Endothelial cell of umbilical vein (primary cell): Measurements from ENCODE around the gene DACH2. TPM values are rescaled to one million over a fixed set of nuclear protein-coding genes. Genes with fewer than 3 reads are reported as not detected.

ENCODE experiments used
- BruUV-seq: library from RNA; stranded (reverse); fragments of 400-500 nt; replicated peaks from 2 replicates; lab custom pipeline; 2021; lab: Mats Ljungman, UMichigan
- CTCF ChIA-PET: fragments of 300-600, 350-600 bp; sonication (Branson Sonifier 250); formaldehyde crosslinking; loops from one replicate; lab custom pipeline; 2021; ENCODE audit warnings: antibody characterized with exemption, inconsistent platforms; lab: Charles Lee
- POLR2A ChIA-PET: fragments of 300-600, 350-600 bp; sonication (Branson Sonifier 250); formaldehyde crosslinking; loops from one replicate; lab custom pipeline; 2021; ENCODE audit warnings: antibody characterized with exemption, inconsistent platforms; lab: Charles Lee
- DNase-seq: peaks from one replicate; pipeline ENCODE4 v3.0.0-alpha.2; 2011; ENCODE audit warnings: low read depth, low spot score
- FAIRE-seq: peaks from 2 replicates; lab custom pipeline; 2011; peaks lifted over from hg19 to GRCh38; lab: Jason Lieb, UNC
- H2AFZ ChIP-seq: 2 replicates; pipeline ENCODE4 v1.6.0; 2012; ENCODE audit warnings: low read depth, low read length, control low read depth, inconsistent platforms
- H3K27ac ChIP-seq: 2 replicates; pipeline ENCODE4 v1.5.1; 2011; ENCODE audit warnings: low read depth, mild to moderate bottlenecking, control low read depth, low read length, moderate library complexity; ENCODE audit not compliant: insufficient read depth
- H3K27me3 ChIP-seq, 2 experiments: 2 replicates each; pipeline versions ENCODE4 v1.6.0 to v1.6.1; 2011; ENCODE audit warnings: low read length in 2 of 2, mixed read lengths in 1 of 2; ENCODE audit not compliant: control insufficient read depth in 2 of 2, insufficient read depth in 2 of 2
- H3K36me3 ChIP-seq, 2 experiments: 2 replicates in 1 of 2; 3 replicates in 1 of 2; pipeline ENCODE4 v1.5.1; 2011; ENCODE audit warnings: low read length in 2 of 2, mild to moderate bottlenecking in 1 of 2, moderate library complexity in 1 of 2; ENCODE audit not compliant: control insufficient read depth in 2 of 2, insufficient read depth in 2 of 2; ENCODE audit errors: extremely low read depth in 1 of 2
- H3K4me1 ChIP-seq: 3 replicates; pipeline ENCODE4 v1.5.1; 2011; ENCODE audit warnings: mild to moderate bottlenecking, low read length; ENCODE audit not compliant: control insufficient read depth, insufficient read depth; ENCODE audit errors: extremely low read depth
- H3K4me2 ChIP-seq: 2 replicates; pipeline ENCODE4 v1.6.1; 2011; ENCODE audit warnings: low read length, control low read depth, mixed read lengths; ENCODE audit not compliant: insufficient read depth
- H3K4me3 ChIP-seq, 3 experiments: fragments of 200-600 bp in 1 of 3; sonication (generic), shearing (Covaris generic) in 1 of 3; replicated peaks in 1 of 3; 2 replicates each; pipeline ENCODE4 v1.5.1; 2011 to 2016; ENCODE audit warnings: control low read depth in 3 of 3, low read length in 3 of 3, mild to moderate bottlenecking in 2 of 3, inconsistent platforms in 1 of 3, low read depth in 1 of 3, moderate library complexity in 1 of 3; ENCODE audit not compliant: insufficient read depth in 1 of 3
- H3K79me2 ChIP-seq: 2 replicates; pipeline ENCODE4 v1.6.0; 2012; ENCODE audit warnings: low read length, inconsistent platforms; ENCODE audit not compliant: control insufficient read depth, insufficient read depth
- H3K9ac ChIP-seq: replicated peaks from 2 replicates; pipeline ENCODE3; 2011; ENCODE audit warnings: low read length, control low read depth; ENCODE audit not compliant: insufficient read depth; ENCODE audit errors: extremely low read depth
- H3K9me1 ChIP-seq: replicated peaks from 3 replicates; pipeline ENCODE4 v1.6.0; 2011; ENCODE audit warnings: mild to moderate bottlenecking, low read length; ENCODE audit not compliant: control insufficient read depth, insufficient read depth; ENCODE audit errors: extremely low read depth
- H3K9me3 ChIP-seq: replicated peaks from 2 replicates; pipeline ENCODE4 v1.5.1; 2012; ENCODE audit warnings: low read length, inconsistent platforms; ENCODE audit not compliant: control insufficient read depth, insufficient read depth
- H4K20me1 ChIP-seq: replicated peaks from 2 replicates; pipeline ENCODE3; 2011; ENCODE audit warnings: mild to moderate bottlenecking, low read length; ENCODE audit not compliant: control insufficient read depth, insufficient read depth; ENCODE audit errors: extremely low read depth
- EZH2 ChIP-seq: IDR thresholded peaks from 2 replicates; pipeline ENCODE4 v1.6.1; 2012; ENCODE audit warnings: borderline replicate concordance, low read depth, mild to moderate bottlenecking, moderate library complexity, low read length, inconsistent platforms; ENCODE audit not compliant: severe bottlenecking
- FOS ChIP-seq: IDR thresholded peaks from 2 replicates; pipeline ENCODE4 v1.6.1; 2011; ENCODE audit warnings: mild to moderate bottlenecking, low read length, moderate library complexity, borderline replicate concordance; ENCODE audit not compliant: insufficient read depth
- GATA2 ChIP-seq: IDR thresholded peaks from 2 replicates; pipeline ENCODE4 v1.7.0; 2011; ENCODE audit warnings: low read depth, mild to moderate bottlenecking, moderate library complexity, mixed read lengths, low read length; ENCODE audit not compliant: insufficient read length, insufficient read depth
- JUN ChIP-seq: IDR thresholded peaks from 2 replicates; pipeline ENCODE4 v1.6.1; 2011; ENCODE audit warnings: borderline replicate concordance, low read depth; ENCODE audit not compliant: insufficient read length, insufficient read depth
- MYC ChIP-seq: IDR thresholded peaks from one replicate; pipeline ENCODE4 v1.6.1; 2011; ENCODE audit warnings: mild to moderate bottlenecking, low read depth, low read length
- POLR2A ChIP-seq: IDR thresholded peaks from 2 replicates; pipeline ENCODE4 v1.6.1; 2012; ENCODE audit warnings: low read depth, mild to moderate bottlenecking, control low read depth, low read length
- POLR2AphosphoS5 ChIP-seq: IDR thresholded peaks from 2 replicates; pipeline ENCODE4 v1.6.1; 2012; ENCODE audit warnings: low read depth, mild to moderate bottlenecking, control low read depth, low read length, moderate library complexity; ENCODE audit not compliant: insufficient read depth
- dilution Hi-C: fragments of 300-500 bp; cut with MboI; formaldehyde crosslinking; loops from one replicate; pipeline ENCODE4 v1.15.0; 2019; ENCODE audit warnings: low sequenced_read_pairs; ENCODE audit not compliant: extremely low pct_ligation_motif_present
- intact Hi-C: fragments of 100-400 bp; cut with micrococcal nuclease; formaldehyde crosslinking; loops from one replicate; pipeline ENCODE4 v1.10.0; 2022
- polyA plus RNA-seq, 4 experiments: library from polyadenylated mRNA; depleted of rRNA in 3 of 4; stranded (reverse) in 3 of 4; unstranded in 1 of 4; fragments of >200 nt; gene quantifications; 2 replicates each; pipeline versions ENCODE4 v1.2.1 to v1.2.3, GENCODE V29; 2011 to 2012; ENCODE audit warnings: missing spikeins in 1 of 4
- total RNA-seq: library from RNA; stranded (reverse); gene quantifications from 2 replicates; pipeline ENCODE4 v1.2.3, GENCODE V29; 2021
- TF ChIP-seq, protein P1 (sequence below): IDR thresholded peaks from 2 replicates; pipeline ENCODE4 v1.6.1; 2011; ENCODE audit not compliant: insufficient read depth, insufficient read length
- TF ChIP-seq, protein P2 (sequence below), 2 donors: IDR thresholded peaks; 1 replicate in 1 of 2; 2 replicates in 1 of 2; pipeline ENCODE4 v1.5.1; 2011; ENCODE audit warnings: low read length in 2 of 2, mild to moderate bottlenecking in 2 of 2, moderate library complexity in 2 of 2, control low read depth in 1 of 2, inconsistent platforms in 1 of 2, low read depth in 1 of 2; ENCODE audit not compliant: insufficient read depth in 1 of 2; ENCODE audit errors: extremely low read depth in 1 of 2

DACH2 gene
- total and polyA plus RNA-seq, 2 donors (not counting 3 experiments of a cell fraction or from before 2014, with no cell fraction given), result not detected

DNA sequence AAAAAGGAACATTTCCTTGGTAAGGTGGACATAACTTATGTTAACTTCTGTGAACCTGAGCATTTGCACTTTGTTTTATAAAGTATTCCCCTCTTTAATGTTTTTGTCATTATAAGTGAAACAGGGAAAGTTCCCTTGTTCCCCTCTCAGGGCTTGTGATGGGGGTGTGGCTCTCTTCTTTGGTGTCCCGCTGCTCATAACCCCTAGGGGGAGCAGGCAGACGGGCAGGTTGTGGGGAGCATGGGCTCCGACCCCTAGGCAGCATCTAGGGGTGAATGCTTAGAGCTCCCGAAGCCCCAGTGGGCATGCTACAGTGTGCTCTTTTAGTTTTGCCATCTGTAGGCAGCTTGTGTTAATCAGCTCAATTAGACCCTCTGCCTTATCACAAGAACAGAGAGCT, 200.4 kb downstream of the DACH2 start:
- TF ChIP-seq JUN (no peak), MYC (no peak), GATA2 (no peak), FOS (no peak), EZH2 (no peak), POLR2A (no peak), POLR2AphosphoS5 (no peak)
- TF ChIP-seq, protein P1, sequence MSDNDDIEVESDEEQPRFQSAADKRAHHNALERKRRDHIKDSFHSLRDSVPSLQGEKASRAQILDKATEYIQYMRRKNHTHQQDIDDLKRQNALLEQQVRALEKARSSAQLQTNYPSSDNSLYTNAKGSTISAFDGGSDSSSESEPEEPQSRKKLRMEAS, result no peak
- TF ChIP-seq, protein P2, sequence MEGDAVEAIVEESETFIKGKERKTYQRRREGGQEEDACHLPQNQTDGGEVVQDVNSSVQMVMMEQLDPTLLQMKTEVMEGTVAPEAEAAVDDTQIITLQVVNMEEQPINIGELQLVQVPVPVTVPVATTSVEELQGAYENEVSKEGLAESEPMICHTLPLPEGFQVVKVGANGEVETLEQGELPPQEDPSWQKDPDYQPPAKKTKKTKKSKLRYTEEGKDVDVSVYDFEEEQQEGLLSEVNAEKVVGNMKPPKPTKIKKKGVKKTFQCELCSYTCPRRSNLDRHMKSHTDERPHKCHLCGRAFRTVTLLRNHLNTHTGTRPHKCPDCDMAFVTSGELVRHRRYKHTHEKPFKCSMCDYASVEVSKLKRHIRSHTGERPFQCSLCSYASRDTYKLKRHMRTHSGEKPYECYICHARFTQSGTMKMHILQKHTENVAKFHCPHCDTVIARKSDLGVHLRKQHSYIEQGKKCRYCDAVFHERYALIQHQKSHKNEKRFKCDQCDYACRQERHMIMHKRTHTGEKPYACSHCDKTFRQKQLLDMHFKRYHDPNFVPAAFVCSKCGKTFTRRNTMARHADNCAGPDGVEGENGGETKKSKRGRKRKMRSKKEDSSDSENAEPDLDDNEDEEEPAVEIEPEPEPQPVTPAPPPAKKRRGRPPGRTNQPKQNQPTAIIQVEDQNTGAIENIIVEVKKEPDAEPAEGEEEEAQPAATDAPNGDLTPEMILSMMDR (IDR thresholded peaks at IDR 0.05; ENCODE audit: extremely low read depth in 1 of 2, insufficient read depth in 1 of 2, low read depth in 1 of 2, low read length in 2 of 2), result no peak
- ChIA-PET CTCF (no interaction called here), POLR2A (no interaction called here)
- Histone ChIP-seq H3K27me3 (no peaks in the 10 kb centered on the region), H4K20me1 (no peaks in the 10 kb centered on the region), H3K4me1 (no peaks in the 10 kb centered on the region), H3K9me3 (no peaks in the 10 kb centered on the region), H3K79me2 (no peaks in the 10 kb centered on the region), H2AFZ (no peak overlapping the region), H3K27ac (no peak overlapping the region), H3K36me3 (no peaks in the 10 kb centered on the region), H3K4me2 (no peak overlapping the region), H3K4me3 (no peak overlapping the region), H3K9ac (no peak overlapping the region), H3K9me1 (no peaks in the 10 kb centered on the region)
- no peak for DNase-seq
- dilution Hi-C loops, result no loop called here
- FAIRE-seq, result no peak
- intact Hi-C loops, result no loop called here
- no TSS peak for BruUV-seq
